HUES6 (cell line): ENCODE data around the gene DTNA.

Experiments
- H3K27ac ChIP-seq: 2 replicates; pipeline ENCODE4 v1.7.0; 2013; ENCODE audit warnings: low read depth, mild to moderate bottlenecking, low read length, inconsistent platforms
- H3K27me3 ChIP-seq: 2 replicates; pipeline ENCODE4 v1.6.1; 2013; ENCODE audit warnings: low read length; ENCODE audit not compliant: control insufficient read depth, insufficient read depth
- H3K36me3 ChIP-seq: 2 replicates; pipeline ENCODE4 v1.6.1; 2013; ENCODE audit warnings: low read length; ENCODE audit not compliant: control insufficient read depth, insufficient read depth
- H3K4me1 ChIP-seq: 2 replicates; pipeline ENCODE4 v1.6.1; 2013; ENCODE audit warnings: low read length; ENCODE audit not compliant: control insufficient read depth, insufficient read depth
- H3K4me3 ChIP-seq: 2 replicates; pipeline ENCODE4 v1.5.1; 2013; ENCODE audit warnings: low read depth, low read length
- H3K9ac ChIP-seq: one replicate; pipeline ENCODE4 v1.6.1; 2013; ENCODE audit warnings: mild to moderate bottlenecking, low read length
- H3K9me3 ChIP-seq: 2 replicates; pipeline ENCODE4 v1.6.1; 2013; ENCODE audit warnings: low read depth, low read length; ENCODE audit not compliant: control insufficient read depth, insufficient read depth

Gene DTNA

DNA sequence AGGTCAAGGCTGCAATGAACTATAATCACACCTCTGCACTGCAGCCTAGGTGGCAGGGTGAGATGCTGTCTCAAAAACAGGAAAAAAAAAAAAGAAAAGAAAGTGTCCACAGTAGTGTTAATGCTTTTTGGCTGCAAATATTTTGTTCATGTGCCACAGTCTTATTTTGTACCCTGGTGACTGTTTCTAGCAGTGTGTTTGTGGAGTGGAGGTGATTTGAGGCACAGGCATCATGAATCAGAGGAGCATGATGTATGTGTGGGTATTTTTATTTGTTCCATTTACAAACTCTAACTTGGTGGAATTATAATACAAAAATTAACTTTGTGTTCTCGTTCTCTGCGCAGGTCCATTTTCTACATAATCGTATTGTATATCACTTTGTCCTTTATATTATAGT lies 30.6 kb downstream of the DTNA start:
- Histone ChIP-seq H3K36me3 (no peaks in the 10 kb centered on the region), H3K9me3 (no peaks in the 10 kb centered on the region), H3K4me3 (no peak overlapping the region), H3K27ac (no peak overlapping the region), H3K9ac (no peak overlapping the region), H3K4me1 (peaks cover 6% of the 10 kb centered on the region; the same call in 1 of the 2 replicates), H3K27me3 (no peaks in the 10 kb centered on the region)

DNA sequence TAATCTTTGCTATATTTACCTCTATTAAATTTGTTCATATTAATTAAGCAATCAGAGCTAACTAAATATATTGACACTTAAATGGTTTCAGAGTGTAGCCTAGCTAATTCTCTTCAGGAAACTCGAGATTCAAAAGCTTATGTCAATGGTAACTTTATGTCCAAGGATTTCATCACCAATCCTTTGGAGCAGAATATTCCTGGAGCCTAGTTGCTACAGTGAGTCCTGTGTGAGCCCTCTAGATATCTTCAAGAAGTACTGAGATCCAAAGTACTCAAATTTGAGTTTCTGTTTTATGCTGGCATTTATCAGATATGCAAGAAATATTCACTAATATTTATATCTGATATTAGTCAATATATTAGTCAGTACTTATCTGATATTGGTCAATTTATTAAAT lies 31.3 kb downstream of the DTNA start:
- H3K9ac ChIP-seq = no peak overlapping the region
- H3K4me1 ChIP-seq = peaks cover 6% of the 10 kb centered on the region; the same call in 1 of the 2 replicates
- H3K9me3 ChIP-seq = no peaks in the 10 kb centered on the region
- no peaks in the 10 kb centered on the region for H3K36me3 ChIP-seq
- no peak overlapping the region for H3K27ac ChIP-seq
- no peaks in the 10 kb centered on the region for H3K27me3 ChIP-seq
- H3K4me3 ChIP-seq = no peak overlapping the region

DNA sequence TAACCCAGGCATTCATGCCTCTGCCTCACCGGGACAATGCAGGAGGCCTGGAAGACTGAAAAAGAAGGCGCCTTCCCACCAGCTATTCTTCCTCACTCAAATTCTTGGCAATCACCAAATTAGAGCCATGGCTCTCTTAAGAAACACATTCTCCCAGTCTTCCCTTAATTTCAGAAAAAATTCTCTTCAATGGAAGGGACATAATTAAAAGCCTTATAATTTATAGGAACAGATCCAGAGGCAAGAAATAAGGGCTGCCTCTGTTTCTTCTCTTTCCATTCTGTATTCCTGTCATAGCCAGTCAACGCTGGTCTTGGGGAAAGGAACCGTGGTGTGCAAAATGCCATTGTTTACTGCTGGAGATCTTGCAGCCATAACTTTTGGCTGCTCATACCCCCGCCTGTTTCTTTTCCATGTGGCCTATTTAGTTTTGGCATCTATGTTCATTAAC lies 32.8 kb downstream of the DTNA start:
- H3K9ac ChIP-seq = no peak overlapping the region
- no peaks in the 10 kb centered on the region for H3K9me3 ChIP-seq
- H3K4me3 ChIP-seq = no peak overlapping the region
- H3K27ac ChIP-seq = no peak overlapping the region
- H3K36me3 ChIP-seq = no peaks in the 10 kb centered on the region
- no peaks in the 10 kb centered on the region for H3K27me3 ChIP-seq
- peaks cover 6% of the 10 kb centered on the region; the same call in 1 of the 2 replicates for H3K4me1 ChIP-seq

DNA sequence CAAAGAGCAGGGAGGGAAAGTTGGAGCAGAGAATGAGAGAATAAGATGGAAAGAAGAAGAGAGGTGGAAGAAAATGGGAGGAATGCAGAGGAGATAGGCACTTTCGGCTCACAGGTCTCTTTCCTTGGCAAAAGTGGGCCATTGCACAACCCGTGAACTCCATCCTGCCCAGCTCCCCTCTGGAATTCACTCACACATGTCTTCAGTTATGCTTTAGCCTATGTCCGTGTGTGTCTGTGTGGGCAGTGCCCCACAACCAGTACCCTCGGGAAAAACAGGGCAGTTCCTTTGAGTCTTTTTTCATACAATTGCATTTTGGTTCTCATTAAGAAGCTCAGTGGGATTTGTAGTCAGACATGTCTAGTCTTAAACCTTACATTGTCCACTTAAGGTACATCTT lies 34.5 kb downstream of the DTNA start:
- no peak overlapping the region for H3K4me3 ChIP-seq
- no peak overlapping the region for H3K27ac ChIP-seq
- H3K27me3 ChIP-seq = no peaks in the 10 kb centered on the region
- no peaks in the 10 kb centered on the region for H3K4me1 ChIP-seq
- H3K36me3 ChIP-seq = no peaks in the 10 kb centered on the region
- H3K9ac ChIP-seq = no peak overlapping the region
- no peaks in the 10 kb centered on the region for H3K9me3 ChIP-seq

DNA sequence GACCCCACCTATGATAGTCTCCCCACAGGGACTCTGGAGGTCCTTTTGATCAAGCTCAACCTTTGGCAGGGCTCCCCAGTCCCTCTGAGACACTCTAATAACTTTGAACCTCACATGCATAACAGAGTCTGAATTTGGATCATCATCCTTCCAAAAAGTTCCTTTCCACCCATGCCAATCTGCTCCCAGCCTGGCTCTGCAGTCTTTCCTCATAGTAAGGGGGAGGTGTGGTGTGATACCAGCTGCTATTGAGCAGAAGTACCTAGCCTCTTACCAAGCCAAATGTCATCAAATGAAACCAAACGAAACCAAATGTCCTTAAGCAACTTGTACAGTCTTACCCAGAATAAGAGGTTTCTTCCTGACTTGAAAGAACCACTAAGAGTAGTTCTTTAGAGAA lies 36.5 kb downstream of the DTNA start:
- no peaks in the 10 kb centered on the region for H3K27me3 ChIP-seq
- H3K36me3 ChIP-seq = no peaks in the 10 kb centered on the region
- no peak overlapping the region for H3K4me3 ChIP-seq
- H3K4me1 ChIP-seq = no peaks in the 10 kb centered on the region
- H3K9me3 ChIP-seq = no peaks in the 10 kb centered on the region
- no peak overlapping the region for H3K9ac ChIP-seq
- no peak overlapping the region for H3K27ac ChIP-seq

DNA sequence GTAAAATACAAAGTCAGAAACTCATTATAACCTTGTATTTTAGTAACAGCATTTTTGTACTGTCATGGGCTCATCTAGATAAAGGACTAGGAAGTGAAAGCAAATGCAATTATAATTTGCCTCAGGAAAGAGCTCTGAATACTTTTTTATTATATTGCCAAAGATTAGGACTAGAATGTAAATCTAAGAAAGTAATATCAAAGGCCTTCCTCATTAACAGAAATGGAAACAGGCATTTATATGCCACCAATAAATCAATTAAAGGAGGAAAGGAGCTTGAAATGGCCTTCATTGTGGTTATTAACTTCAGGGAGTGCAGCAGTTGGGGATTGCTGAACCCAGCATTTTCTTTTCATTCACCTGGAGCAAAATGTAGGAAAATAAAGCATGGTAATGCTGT lies 39.6 kb downstream of the DTNA start:
- H3K27ac ChIP-seq = no peak overlapping the region
- H3K9me3 ChIP-seq = no peaks in the 10 kb centered on the region
- no peak overlapping the region for H3K4me3 ChIP-seq
- no peaks in the 10 kb centered on the region for H3K27me3 ChIP-seq
- H3K36me3 ChIP-seq = no peaks in the 10 kb centered on the region
- no peak overlapping the region for H3K9ac ChIP-seq
- no peaks in the 10 kb centered on the region for H3K4me1 ChIP-seq

DNA sequence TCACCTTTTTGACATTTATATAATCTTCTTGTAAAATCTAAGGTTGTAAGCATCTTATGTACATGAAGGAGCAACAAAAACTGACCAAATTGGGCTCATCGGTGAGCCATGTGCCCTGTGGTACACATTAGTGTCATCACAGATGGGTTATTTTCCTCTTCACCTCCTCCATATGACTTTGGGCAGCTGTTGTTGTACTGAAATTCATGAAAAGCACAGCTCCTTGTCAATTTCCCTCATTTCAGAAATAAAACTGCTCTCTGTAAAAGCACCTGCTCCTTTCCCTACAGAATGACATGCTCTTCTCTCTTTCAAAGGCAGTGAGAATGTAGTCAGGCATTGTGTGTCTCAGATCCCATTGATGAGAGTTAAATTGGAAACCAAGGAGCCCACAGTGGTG lies 42.0 kb downstream of the DTNA start:
- Histone ChIP-seq H3K27ac (no peak overlapping the region), H3K9ac (no peak overlapping the region), H3K36me3 (peaks cover 4% of the 10 kb centered on the region; the same call in 1 of the 2 replicates), H3K4me3 (no peak overlapping the region), H3K27me3 (no peaks in the 10 kb centered on the region), H3K4me1 (no peaks in the 10 kb centered on the region), H3K9me3 (0 out of 2 replicates have a peak, but pooled peaks cover 3% of the 10 kb centered on the region)

DNA sequence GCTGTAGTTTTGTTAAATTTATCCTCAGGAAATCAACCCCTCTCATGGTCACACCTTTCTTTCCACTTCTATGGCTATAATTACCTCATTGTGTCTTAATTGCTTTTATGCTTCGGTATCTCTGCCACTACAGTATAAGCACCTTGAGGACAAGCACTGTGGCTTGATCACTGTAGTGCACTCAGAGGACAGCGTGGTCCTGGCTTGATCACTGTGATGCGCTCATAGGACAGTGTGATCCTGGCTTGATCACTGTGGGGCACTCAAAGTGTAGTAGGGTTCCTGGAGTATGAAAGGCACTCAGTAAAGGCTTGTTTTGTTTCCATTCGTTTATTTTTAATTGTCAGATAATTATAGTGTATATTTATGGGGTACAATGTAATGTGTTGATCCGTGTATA lies 44.2 kb downstream of the DTNA start:
- H3K9me3 ChIP-seq = peaks cover 7% of the 10 kb centered on the region; the same call in 1 of the 2 replicates
- H3K4me1 ChIP-seq = peaks cover 10% of the 10 kb centered on the region
- no peak overlapping the region for H3K4me3 ChIP-seq
- no peaks in the 10 kb centered on the region for H3K27me3 ChIP-seq
- no peak overlapping the region for H3K27ac ChIP-seq
- peaks cover 6% of the 10 kb centered on the region; the same call in 1 of the 2 replicates for H3K36me3 ChIP-seq
- H3K9ac ChIP-seq = no peak overlapping the region

DNA sequence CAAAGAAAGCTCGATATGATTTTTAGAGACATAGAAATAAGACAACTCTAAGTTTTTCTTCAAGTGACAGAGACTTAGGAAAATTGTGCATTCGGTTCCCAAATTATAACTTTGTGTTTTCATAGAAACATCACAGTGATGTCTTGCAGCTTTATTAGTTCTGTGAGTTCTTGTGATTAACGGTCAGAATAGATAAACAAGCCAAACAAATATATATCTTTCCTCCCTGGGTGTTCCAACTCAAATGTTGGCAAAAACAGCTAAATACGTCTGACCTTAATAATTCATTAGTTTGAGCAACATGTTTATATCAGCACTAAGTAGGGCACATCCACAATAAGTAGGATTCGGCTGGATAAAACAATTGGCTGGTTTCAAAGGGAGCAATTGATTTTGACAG lies 47.6 kb downstream of the DTNA start:
- Histone ChIP-seq H3K27ac (peak overlapping the region; percentile 47; the same call in 1 of the 2 replicates), H3K27me3 (no peaks in the 10 kb centered on the region), H3K4me3 (no peak overlapping the region), H3K36me3 (peaks cover 6% of the 10 kb centered on the region; the same call in 1 of the 2 replicates), H3K4me1 (peaks cover 11% of the 10 kb centered on the region), H3K9me3 (peaks cover 7% of the 10 kb centered on the region; the same call in 1 of the 2 replicates), H3K9ac (no peak overlapping the region)

DNA sequence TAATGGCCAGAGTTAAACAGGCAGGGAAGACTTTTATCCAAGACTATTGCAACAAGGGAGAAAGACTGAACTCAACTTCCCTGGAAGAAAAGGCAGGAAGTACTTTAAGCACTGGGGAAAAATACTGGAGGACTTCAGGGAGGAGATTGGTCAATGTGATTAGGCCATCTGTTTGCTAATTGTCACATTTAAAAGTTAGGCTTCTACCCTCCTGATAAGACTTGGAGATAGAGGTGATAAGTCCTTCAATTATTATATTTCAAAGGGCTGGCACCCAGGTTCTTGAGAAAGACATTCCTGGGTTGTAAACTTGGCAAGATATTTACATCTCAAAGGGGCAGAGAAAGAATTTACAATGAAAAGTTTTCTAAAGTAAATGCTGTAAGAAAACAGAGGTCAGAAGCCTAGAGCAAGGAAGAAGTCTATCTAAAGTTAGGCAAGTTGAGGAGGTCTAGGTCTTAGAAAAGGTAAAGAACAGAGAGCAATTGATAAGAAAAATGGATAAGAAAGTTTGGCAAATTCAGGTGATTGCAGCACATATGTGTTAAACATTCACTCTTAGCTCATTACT lies 48.4 kb downstream of the DTNA start:
- Histone ChIP-seq H3K9me3 (peaks cover 7% of the 10 kb centered on the region; the same call in 1 of the 2 replicates), H3K4me3 (no peak overlapping the region), H3K27ac (0 out of 2 replicates have a peak overlapping the region, but pooled peaks have one; percentile 4), H3K36me3 (peaks cover 6% of the 10 kb centered on the region; the same call in 1 of the 2 replicates), H3K27me3 (no peaks in the 10 kb centered on the region), H3K9ac (no peak overlapping the region), H3K4me1 (peaks cover 11% of the 10 kb centered on the region)

DNA sequence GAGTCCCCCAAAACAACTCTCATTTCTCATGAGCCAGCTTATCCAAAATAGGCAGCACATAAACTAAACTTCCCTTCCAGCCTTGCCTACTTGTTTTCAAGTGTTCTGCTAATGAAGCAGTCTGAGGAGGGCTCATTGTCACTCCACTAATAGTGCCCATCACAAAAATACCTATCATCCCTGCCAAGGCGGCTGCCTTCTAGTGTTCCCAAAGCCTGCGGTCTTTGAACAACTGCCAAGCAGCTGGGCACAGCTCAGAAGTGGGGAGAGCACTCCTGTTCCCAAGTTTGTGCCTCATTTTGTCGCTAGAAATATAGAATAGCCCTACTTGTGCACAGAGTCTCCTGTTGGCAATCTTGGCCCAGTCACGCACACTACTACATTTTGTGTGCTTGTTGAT lies 50.3 kb downstream of the DTNA start:
- H3K27ac ChIP-seq = no peak overlapping the region
- no peak overlapping the region for H3K4me3 ChIP-seq
- no peaks in the 10 kb centered on the region for H3K27me3 ChIP-seq
- H3K4me1 ChIP-seq = peaks cover 11% of the 10 kb centered on the region
- H3K36me3 ChIP-seq = peaks cover 6% of the 10 kb centered on the region; the same call in 1 of the 2 replicates
- H3K9ac ChIP-seq = no peak overlapping the region
- H3K9me3 ChIP-seq = peaks cover 7% of the 10 kb centered on the region; the same call in 1 of the 2 replicates
